A549 (cell line): ENCODE data around the gene KIZ. TPM values are rescaled to one million over a fixed set of nuclear protein-coding genes. Genes with fewer than 3 reads are reported as not detected.
"Not testable (repeated sequence)": the region's sequence is repeated elsewhere in the genome, so short reads cannot be mapped to it uniquely, and the experiment has no call there.

Experiments used
- ATAC-seq, 2 experiments: fragments of 200-7000 bp in 1 of 2; fragments of >200 bp in 1 of 2; cut with Nextera tagmentation in 1 of 2; cut with Tn5 transposase in 1 of 2; 3 replicates each; pipeline versions ENCODE4 v1.8.0 to v1.9.1; 2018 to 2020; ENCODE audit warnings: mild to moderate bottlenecking in 1 of 2, moderate library complexity in 1 of 2
- CTCF ChIA-PET: fragments of 300-600 bp; sonication (Branson Sonifier 250); formaldehyde crosslinking; extraction: SDS; loops from one replicate; lab custom pipeline; 2021; ENCODE audit warnings: antibody characterized with exemption, inconsistent platforms; lab: Yijun Ruan, JAX
- POLR2A ChIA-PET: fragments of 350-600 bp; formaldehyde crosslinking; extraction: SDS; loops from one replicate; lab custom pipeline; 2021; ENCODE audit warnings: antibody characterized with exemption, inconsistent platforms; lab: Yijun Ruan, JAX
- DNase-seq, 2 experiments: peaks; one replicate each; pipeline versions ENCODE4 v3.0.0 to v3.0.0-alpha.2; 2011 to 2016; ENCODE audit warnings: low read depth in 1 of 2, low spot score in 1 of 2
- FAIRE-seq: peaks from 2 replicates; lab custom pipeline; 2011; peaks lifted over from hg19 to GRCh38; lab: Jason Lieb, UNC
- H3K27ac ChIP-seq, 2 experiments: fragments of >200 bp; sonication (Bioruptor Twin); formaldehyde crosslinking; 3 replicates each; pipeline ENCODE4 v1.5.1; 2016 to 2017
- H3K4me1 ChIP-seq: fragments of >200 bp; sonication (Bioruptor Twin); formaldehyde crosslinking; 3 replicates; pipeline ENCODE4 v1.6.1; 2016
- H3K4me2 ChIP-seq: fragments of >200 bp; sonication (Bioruptor Twin); formaldehyde crosslinking; 3 replicates; pipeline ENCODE4 v1.6.1; 2016
- H3K4me3 ChIP-seq: fragments of >200 bp; sonication (Bioruptor Twin); formaldehyde crosslinking; 3 replicates; pipeline ENCODE4 v1.5.1; 2016
- H3K9me3 ChIP-seq: fragments of >200 bp; sonication (Bioruptor Twin); formaldehyde crosslinking; 3 replicates; pipeline ENCODE4 v1.6.1; 2016
- CBX2 ChIP-seq: fragments of 200-600 bp; sonication (generic); IDR thresholded peaks from 2 replicates; pipeline ENCODE4 v1.6.1; 2016; ENCODE audit warnings: low read depth, mild to moderate bottlenecking, borderline replicate concordance
- CBX8 ChIP-seq: fragments of 200-600 bp; sonication (generic); IDR thresholded peaks from 2 replicates; pipeline ENCODE4 v1.6.1; 2016
- CHD2 ChIP-seq: fragments of 150-350 bp; IDR thresholded peaks from 2 replicates; pipeline ENCODE4 v1.6.1; 2014; ENCODE audit warnings: low read length; ENCODE audit not compliant: partially characterized antibody
- CHD4 ChIP-seq: fragments of 200-600 bp; sonication (generic); IDR thresholded peaks from 2 replicates; pipeline ENCODE4 v1.6.1; 2016; ENCODE audit warnings: antibody characterized with exemption, mild to moderate bottlenecking, borderline replicate concordance
- EHF ChIP-seq: fragments of 250-450 bp; sonication (Bioruptor Pico); IDR thresholded peaks from 2 replicates; pipeline ENCODE4 v1.5.0; 2020; ENCODE audit warnings: mild to moderate bottlenecking
- EHMT2 ChIP-seq: fragments of 200-600 bp; sonication (generic); IDR thresholded peaks from 2 replicates; pipeline ENCODE4 v1.6.1; 2016; ENCODE audit warnings: antibody characterized with exemption, low read depth, mild to moderate bottlenecking, moderate library complexity
- FOSL2 ChIP-seq, 2 experiments: fragments of 450-650 bp in 1 of 2; fragments of >200 bp in 1 of 2; sonication (Bioruptor Twin) in 1 of 2; formaldehyde crosslinking; IDR thresholded peaks; 2 replicates each; pipeline versions ENCODE4 v1.5.0 to v1.6.1; 2016 to 2020; ENCODE audit warnings: mild to moderate bottlenecking in 1 of 2, moderate library complexity in 1 of 2
- FOXS1 ChIP-seq: fragments of 250-450 bp; sonication (Bioruptor Pico); IDR thresholded peaks from 2 replicates; pipeline ENCODE4 v1.5.0; 2020; ENCODE audit warnings: mild to moderate bottlenecking, moderate library complexity
- GATA3 ChIP-seq: IDR thresholded peaks from 2 replicates; pipeline ENCODE4 v1.6.1; 2012; ENCODE audit warnings: borderline replicate concordance
- HMGXB4 ChIP-seq: fragments of 250-450 bp; sonication (Bioruptor Pico); IDR thresholded peaks from 2 replicates; pipeline ENCODE4 v1.5.0; 2021; ENCODE audit warnings: mild to moderate bottlenecking, moderate library complexity, borderline replicate concordance
- HOXA7 ChIP-seq: fragments of 250-450 bp; sonication (Bioruptor Pico); IDR thresholded peaks from 2 replicates; pipeline ENCODE4 v1.5.0; 2020; ENCODE audit warnings: mild to moderate bottlenecking, moderate library complexity
- HOXB13 ChIP-seq: fragments of 250-450 bp; sonication (Bioruptor Pico); IDR thresholded peaks from 2 replicates; pipeline ENCODE4 v1.5.0; 2020; ENCODE audit warnings: low read depth, mild to moderate bottlenecking, moderate library complexity
- KDM1A ChIP-seq: fragments of 200-600 bp; sonication (generic); IDR thresholded peaks from 2 replicates; pipeline ENCODE4 v1.6.1; 2016; ENCODE audit warnings: low read depth, mild to moderate bottlenecking
- MAFK ChIP-seq: fragments of 450-650 bp; IDR thresholded peaks from 2 replicates; pipeline ENCODE4 v1.6.1; 2014; ENCODE audit not compliant: partially characterized antibody
- MAX ChIP-seq: IDR thresholded peaks from 2 replicates; pipeline ENCODE4 v1.6.1; 2012
- NR3C1 ChIP-seq: fragments of >200 bp; sonication (Bioruptor Twin); formaldehyde crosslinking; IDR thresholded peaks from 3 replicates; pipeline ENCODE4 v1.6.1; 2017
- POLR2A ChIP-seq: IDR thresholded peaks from 2 replicates; pipeline ENCODE4 v1.6.1; 2012; ENCODE audit warnings: mild to moderate bottlenecking, low read length
- RARB ChIP-seq: fragments of 250-450 bp; sonication (Bioruptor Pico); IDR thresholded peaks from 2 replicates; pipeline ENCODE4 v1.8.0; 2021; ENCODE audit warnings: mild to moderate bottlenecking, moderate library complexity
- RFX5 ChIP-seq: fragments of 450-650 bp; IDR thresholded peaks from 2 replicates; pipeline ENCODE4 v1.7.1; 2014; ENCODE audit warnings: antibody characterized with exemption, mild to moderate bottlenecking, moderate library complexity
- RNF2 ChIP-seq: fragments of 200-600 bp; sonication (generic); IDR thresholded peaks from 2 replicates; pipeline ENCODE4 v1.6.1; 2016; ENCODE audit warnings: low read depth, mild to moderate bottlenecking, antibody characterized with exemption, moderate library complexity, borderline replicate concordance
- SREBF2 ChIP-seq: fragments of 450-650 bp; IDR thresholded peaks from 2 replicates; pipeline ENCODE4 v1.6.1; 2014; ENCODE audit warnings: mild to moderate bottlenecking, moderate library complexity
- ZNF302 ChIP-seq: fragments of 250-450 bp; sonication (Bioruptor Pico); IDR thresholded peaks from 2 replicates; pipeline ENCODE4 v1.9.0; 2021; ENCODE audit warnings: inconsistent platforms, mild to moderate bottlenecking, moderate library complexity
- WGBS: methylation state at CpG from one replicate; pipeline ENCODE4 v1.1.6; 2017; ENCODE audit errors: missing lambda C conversion rate; 5-methylcytosine and 5-hydroxymethylcytosine counted together
- polyA plus RNA-seq, 4 experiments: library from polyadenylated mRNA; depleted of rRNA in 3 of 4; stranded (reverse); fragments of >200 nt; fragmentation: RNase III in 1 of 4; extraction: RNeasy Plus Mini Kit Qiagen cat#74134 plus additional on column Dnase treatment in 1 of 4; gene quantifications; 2 replicates in 3 of 4; 3 replicates in 1 of 4; pipeline ENCODE4 v1.2.3, GENCODE V29; 2011 to 2017
- TF ChIP-seq, protein P1 (sequence below): fragments of >200 bp; sonication (Bioruptor Twin); formaldehyde crosslinking; IDR thresholded peaks from 3 replicates; pipeline ENCODE4 v1.6.1; 2016
- TF ChIP-seq, protein P2 (sequence below): fragments of 450-650 bp; IDR thresholded peaks from 2 replicates; pipeline ENCODE4 v1.6.1; 2014; ENCODE audit warnings: antibody characterized with exemption

Gene KIZ
- polyA plus RNA-seq, 2 of the 4 experiments (the other 2 are of a cell fraction), result 6.3 to 19.1 TPM

DNA sequence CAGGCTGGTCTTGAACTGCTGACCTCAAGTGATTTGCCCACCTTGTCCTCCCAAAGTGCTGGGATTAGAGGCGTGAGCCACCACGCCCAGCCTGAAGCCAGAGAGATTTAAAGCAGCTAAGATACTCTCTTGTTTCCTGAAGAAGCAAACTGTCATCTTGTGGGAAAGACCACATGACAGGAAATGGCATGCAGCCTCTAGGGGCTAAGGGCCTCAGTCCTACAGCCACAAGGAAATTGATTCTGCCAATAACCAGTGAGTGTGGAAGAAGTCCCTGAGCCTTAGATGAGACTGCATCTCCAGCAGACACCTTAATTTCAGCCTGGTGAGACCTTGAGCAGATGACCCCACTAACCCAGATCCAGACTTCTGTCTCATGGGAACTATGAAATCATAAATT is 40.9 kb downstream of the KIZ start (continued):
- no peak for TF ChIP-seq SREBF2

- DNase-seq (no peak), ATAC-seq (no peak), FAIRE-seq (no peak)
- no peak overlapping the region for H3K27ac ChIP-seq
- TF ChIP-seq MAFK, result no peak
- TF ChIP-seq HOXB13 (CRISPR knock-in tag), result no peak
- TF ChIP-seq RNF2, result no peak
- TF ChIP-seq HMGXB4 (CRISPR knock-in tag), result no peak
- no peak for TF ChIP-seq RARB (CRISPR knock-in tag)
- TF ChIP-seq FOSL2 (IDR thresholded peaks at IDR 0.05), result no peak
- no peak for TF ChIP-seq FOSL2 (CRISPR knock-in tag; IDR thresholded peaks at IDR 0.05)
- no peak for TF ChIP-seq EHF (CRISPR knock-in tag)
- no peak for TF ChIP-seq CBX2
- ChIA-PET POLR2A (no interaction called here), CTCF (no interaction called here)
- H3K4me2 ChIP-seq, result no peak overlapping the region
- H3K4me1 ChIP-seq, result no peaks in the 10 kb centered on the region
- no peaks in the 10 kb centered on the region for H3K9me3 ChIP-seq
- 95% methylated on average over 5 of the region's 5 CpGs for WGBS
- H3K4me3 ChIP-seq, result no peak overlapping the region
These were observed 41.4 kb downstream of the KIZ start for GRCh38 chr20:21167261-21167660.

DNA sequence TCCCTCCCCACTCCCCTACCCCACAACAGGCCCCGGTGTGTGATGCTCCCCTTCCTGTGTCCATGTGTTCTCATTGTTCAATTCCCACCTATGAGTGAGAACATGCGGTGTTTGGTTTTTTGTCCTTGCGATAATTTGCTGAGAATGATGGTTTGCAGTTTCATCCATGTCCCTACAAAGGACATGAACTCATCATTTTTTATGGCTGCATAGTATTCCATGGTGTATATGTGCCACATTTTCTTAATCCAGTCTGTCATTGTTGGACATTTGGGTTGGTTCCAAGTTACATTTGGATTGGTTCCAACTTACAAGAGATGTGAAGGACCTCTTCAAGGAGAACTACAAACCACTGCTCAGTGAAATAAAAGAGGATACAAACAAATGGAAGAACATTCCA is 42.2 kb downstream of the KIZ start:
- DNase-seq, ATAC-seq, CTCF ChIA-PET, POLR2A ChIA-PET, H3K27ac ChIP-seq, H3K4me2 ChIP-seq, H3K9me3 ChIP-seq, FAIRE-seq, H3K4me3 ChIP-seq, H3K4me1 ChIP-seq: not testable (repeated sequence)
- WGBS, result 74% methylated on average over 3 of the region's 3 CpGs

GRCh38 chr20:21172626-21173025 is 46.7 kb downstream of the KIZ start:
- Histone ChIP-seq H3K4me3 (no peak overlapping the region), H3K27ac (no peak overlapping the region), H3K9me3 (peaks cover 7% of the 10 kb centered on the region; the same call in 2 of the 3 replicates), H3K4me2 (no peak overlapping the region), H3K4me1 (no peaks in the 10 kb centered on the region)
- FAIRE-seq (no peak), ATAC-seq (no peak), DNase-seq (no peak)
- CTCF ChIA-PET, result interaction anchor here (4.5 kb wide), 1 partner anchor 63 kb away, joined by 17 read pairs; no protein-coding TSS in a partner anchor
- WGBS, result 96% methylated on average over 2 of the region's 2 CpGs
- TF ChIP-seq, protein P1, sequence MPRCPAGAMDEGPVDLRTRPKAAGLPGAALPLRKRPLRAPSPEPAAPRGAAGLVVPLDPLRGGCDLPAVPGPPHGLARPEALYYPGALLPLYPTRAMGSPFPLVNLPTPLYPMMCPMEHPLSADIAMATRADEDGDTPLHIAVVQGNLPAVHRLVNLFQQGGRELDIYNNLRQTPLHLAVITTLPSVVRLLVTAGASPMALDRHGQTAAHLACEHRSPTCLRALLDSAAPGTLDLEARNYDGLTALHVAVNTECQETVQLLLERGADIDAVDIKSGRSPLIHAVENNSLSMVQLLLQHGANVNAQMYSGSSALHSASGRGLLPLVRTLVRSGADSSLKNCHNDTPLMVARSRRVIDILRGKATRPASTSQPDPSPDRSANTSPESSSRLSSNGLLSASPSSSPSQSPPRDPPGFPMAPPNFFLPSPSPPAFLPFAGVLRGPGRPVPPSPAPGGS, result no peak
- TF ChIP-seq EHMT2 (no peak), KDM1A (no peak), ZNF302 (no peak), CHD2 (no peak), FOXS1 (CRISPR knock-in tag) (no peak), GATA3 (no peak), CHD4 (no peak), RFX5 (no peak), HOXA7 (no peak), POLR2A (no peak), NR3C1 (no peak), CBX8 (no peak), MAFK (no peak), MAX (no peak)
- TF ChIP-seq, protein P2, sequence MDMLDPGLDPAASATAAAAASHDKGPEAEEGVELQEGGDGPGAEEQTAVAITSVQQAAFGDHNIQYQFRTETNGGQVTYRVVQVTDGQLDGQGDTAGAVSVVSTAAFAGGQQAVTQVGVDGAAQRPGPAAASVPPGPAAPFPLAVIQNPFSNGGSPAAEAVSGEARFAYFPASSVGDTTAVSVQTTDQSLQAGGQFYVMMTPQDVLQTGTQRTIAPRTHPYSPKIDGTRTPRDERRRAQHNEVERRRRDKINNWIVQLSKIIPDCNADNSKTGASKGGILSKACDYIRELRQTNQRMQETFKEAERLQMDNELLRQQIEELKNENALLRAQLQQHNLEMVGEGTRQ, result no peak
- POLR2A ChIA-PET, result no interaction called here
